Fibroblast of skin of back (primary cell): ENCODE data around the gene THSD4.

Experiments used
- DNase-seq: peaks from one replicate; pipeline ENCODE4 v3.0.0-alpha.2; 2013

Gene THSD4

DNA sequence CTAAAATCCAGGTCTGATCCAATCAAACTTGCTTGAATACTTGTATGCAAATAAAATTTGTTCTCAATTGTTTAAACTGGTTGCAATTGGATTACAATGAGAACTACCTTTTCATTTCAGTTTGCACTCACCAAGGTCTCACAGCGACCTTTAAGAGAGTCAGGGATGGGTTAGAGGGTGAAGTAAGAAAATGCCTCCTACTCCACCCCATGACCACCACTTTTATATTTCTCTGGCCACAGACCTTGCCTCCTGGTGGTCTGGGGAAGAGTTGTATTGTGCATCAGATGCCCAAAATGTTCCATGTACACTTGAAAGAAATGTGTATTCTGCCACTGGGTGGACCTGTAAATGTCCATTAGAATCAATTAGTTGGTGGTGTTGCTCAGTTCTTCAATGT lies 16.4 kb upstream of the THSD4 start:
- DNase-seq, result no peak

DNA sequence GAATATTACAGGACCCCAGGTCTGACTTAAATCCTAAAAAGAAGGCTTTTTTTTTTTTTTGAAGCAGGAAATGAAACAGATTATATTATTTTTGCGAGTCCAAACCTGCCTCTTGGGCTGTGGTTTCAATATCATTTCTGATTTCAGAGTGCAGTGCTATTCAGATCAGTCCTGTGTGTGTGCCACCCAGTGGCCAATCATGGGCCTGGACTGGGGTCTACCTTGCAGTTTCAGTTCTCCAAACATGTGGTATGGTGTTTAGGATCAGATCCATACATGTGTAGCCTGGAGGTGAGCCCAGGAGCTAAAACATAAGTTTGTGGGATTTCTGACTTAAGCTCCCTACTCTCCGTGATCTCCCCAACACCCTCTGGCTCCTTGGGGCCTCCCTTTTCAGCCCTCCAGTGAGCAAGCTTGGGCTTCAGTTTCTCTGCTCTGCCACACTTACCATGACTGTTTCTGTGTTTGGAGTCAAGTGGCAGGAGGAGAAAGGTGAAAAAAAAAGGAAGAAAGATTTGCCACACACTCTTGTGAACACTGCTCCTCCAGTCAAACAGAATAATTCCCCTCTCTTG lies 12.1 kb upstream of the THSD4 start:
- DNase-seq, result peak; percentile 60

DNA sequence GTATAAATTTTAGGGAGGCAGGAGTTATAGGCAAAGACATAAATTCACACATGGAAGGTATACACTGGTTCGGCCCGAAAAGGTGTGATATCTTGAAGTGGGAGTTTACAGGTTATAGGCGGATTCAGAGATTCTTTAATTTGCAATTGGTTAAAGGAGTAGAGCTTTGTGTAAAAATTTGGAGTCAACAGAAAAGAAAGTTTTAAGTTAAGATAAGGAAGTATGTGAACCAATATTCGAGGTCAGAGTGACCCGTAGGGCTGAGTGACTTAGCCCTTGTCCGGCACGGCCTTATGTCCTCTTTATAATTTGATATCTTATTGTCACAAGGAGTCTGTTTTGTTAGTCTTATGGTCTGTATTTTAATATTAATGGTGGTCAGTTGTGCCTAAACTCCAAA lies 10.6 kb upstream of the THSD4 start:
- DNase-seq, result no peak

DNA sequence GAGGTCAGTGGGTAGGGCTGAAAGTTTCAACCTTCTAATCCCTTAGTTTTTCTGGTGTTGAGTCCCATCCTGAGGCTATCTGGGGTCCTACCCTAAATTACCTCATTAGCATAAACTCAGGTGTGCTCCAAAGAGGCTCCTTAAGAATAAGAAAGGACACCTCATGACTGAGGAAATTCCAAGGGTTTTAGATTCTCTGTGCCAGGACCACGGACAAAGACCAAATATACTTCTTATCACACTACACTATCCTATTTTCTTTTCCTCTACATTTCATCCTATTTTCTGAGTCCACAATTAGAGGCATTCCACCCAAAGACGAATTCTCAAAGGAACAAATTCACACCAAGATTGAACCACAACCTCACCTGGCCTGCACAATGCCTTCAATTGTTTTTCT lies 9.8 kb upstream of the THSD4 start:
- DNase-seq, result no peak

DNA sequence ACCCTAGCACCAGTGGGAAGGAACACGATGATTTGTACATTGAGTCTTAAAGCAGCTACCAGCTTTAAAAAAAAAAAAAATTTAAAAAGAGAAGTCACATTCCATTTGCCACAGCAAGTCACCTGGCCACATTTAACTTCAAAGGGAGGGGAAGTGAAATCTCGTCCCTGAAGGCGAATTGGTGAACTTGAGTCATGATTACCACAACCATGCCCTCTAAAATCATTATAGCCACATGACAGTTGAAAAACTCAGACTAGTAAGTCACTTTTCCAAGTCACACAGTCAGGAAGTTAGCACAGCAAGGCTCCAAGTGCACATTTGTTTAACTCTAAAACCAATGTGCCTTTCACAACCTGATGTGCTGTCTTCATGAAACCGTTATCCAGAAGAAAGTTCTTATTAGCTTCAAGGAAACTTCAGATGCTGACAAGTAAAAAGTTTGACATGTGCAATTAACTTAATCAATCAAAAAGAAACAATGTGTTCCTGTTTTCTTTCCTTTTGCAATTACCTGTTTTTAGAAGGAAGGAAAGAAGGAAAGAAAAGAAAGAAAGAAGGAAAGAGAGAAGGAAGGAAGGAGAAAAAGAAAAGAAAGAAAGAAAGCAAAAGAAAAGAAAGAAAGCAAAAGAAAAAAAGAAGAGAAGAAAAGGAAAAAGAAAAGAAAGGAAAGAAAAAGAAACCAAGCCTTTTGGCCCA lies 8.3 kb upstream of the THSD4 start:
- no peak for DNase-seq

DNA sequence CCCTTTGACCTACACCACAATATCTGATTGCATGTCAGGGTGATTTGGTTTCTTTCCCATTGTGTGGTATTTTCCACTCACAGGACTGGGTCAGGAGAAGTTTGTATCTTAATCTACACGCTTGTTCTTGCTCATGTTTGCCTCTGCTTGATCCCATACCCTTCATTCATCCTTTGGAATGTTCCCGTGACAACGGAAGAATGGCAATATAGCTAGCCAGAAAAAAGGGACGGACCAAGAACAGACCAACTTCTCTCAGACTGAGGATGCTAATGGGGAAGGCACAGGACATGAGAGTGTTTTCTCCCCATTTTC lies 7.8 kb upstream of the THSD4 start:
- DNase-seq, result no peak

DNA sequence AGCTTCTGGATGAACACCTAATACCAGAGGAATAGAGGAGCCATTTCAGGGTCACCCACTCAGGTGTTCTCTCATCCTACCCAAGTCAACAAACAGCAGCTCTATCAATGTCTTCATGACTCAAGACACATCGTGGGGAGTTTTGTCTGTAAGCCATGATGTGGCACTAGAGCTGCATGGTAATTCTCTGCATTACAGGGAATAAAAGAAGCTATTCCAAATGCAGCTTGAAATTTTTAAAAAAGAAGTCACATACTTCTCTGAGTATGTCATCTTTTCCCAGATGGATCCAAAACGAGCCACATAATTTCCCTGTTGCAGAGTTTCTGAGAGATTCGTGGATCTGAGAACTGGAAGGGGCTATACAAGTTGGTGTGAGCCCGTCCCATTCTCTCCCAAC lies 6.1 kb upstream of the THSD4 start:
- peak; percentile 79 for DNase-seq

DNA sequence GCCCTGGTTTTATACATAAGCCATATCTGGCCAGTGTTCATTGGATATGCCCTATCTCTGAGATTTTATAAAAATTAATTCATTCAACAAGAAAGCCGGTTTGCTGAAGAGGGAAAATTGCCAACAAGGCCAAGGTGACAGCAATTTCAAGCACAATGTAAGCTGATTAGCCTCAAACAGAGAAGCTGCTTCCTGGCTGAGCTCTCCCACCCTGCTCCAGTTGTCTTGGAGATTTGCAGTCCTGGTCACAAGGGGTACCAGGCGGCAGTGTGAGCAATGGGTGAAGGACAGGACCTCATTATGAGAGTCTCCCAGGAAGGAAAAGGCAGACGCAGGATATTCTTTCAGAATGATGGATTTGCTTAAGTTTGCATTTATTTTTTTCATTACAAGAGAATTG lies 5.4 kb upstream of the THSD4 start:
- DNase-seq, result no peak

DNA sequence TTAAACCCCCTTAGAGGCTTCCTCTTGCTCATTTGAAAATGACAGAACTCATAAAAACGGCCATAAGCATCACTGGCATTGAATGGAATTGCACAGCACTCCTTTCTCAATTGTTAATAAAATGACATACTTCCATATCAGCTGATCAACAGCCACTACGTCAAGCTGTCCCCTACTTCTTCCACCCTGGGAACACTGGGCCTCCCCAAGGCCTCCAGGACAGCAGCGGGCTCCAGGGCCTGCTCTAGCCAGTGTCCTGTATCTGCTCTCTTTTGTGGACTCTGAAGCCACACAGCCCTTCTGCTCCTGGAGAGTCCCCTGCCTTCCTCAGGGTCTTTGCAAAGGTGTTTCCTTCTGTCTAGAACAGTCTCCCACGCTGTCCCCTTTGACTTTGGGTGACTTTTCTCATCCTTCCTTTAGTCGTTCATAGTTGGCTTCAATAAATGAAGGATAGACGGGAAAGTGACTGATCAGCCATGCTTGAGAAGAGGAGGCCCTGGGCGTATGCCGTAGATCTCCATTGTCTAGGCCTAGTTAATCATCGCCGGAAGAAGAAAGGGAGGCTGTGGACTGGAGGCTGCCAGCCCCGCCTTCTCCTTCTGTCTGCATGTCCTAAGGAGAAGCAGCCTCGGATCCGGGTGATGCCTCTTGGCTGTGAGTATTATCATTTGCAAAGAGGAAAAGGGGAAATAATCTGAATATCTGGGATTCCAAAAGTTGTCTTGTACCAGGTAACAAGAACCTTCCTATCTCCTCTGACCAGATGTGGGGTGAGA lies 4.7 kb upstream of the THSD4 start:
- DNase-seq, result no peak

DNA sequence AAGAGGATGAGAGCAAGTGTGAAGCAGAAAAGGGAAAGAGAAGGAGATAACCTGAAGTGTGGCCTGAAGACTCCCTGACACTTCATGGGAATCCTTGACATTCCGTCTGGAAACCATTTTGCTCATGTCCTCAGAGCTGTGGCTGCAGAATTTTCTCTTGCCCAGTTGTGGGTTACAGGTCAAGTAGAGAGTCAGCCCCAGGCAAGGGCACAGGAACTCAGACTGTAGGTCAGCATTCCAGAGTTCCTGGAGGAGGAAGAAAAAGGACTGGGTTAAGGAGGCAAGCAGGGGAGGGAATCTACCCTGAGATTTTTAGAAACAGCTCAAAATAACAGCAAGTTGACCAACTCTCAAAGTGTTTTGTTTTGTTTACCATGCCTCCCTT lies 4.1 kb upstream of the THSD4 start:
- DNase-seq, result no peak

DNA sequence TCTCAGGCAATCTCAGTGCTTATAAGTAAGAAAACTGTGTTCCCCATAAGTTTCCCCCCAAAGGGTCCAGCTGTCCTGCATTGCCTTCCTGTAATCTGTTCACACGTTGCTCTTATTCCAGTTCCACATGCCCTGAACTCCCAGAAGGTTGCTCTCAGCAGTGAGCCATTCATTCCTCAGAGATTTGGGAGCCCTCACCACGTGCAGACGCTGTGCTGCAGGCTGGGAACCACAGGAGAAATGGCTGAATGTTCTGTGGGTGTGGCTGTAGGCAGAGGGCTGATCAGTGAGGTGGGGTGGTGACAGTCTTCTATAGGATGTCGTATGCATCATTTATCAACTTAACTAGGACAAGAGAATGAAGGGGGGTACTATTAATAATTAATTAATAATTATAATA lies 3.3 kb upstream of the THSD4 start:
- DNase-seq, result no peak

DNA sequence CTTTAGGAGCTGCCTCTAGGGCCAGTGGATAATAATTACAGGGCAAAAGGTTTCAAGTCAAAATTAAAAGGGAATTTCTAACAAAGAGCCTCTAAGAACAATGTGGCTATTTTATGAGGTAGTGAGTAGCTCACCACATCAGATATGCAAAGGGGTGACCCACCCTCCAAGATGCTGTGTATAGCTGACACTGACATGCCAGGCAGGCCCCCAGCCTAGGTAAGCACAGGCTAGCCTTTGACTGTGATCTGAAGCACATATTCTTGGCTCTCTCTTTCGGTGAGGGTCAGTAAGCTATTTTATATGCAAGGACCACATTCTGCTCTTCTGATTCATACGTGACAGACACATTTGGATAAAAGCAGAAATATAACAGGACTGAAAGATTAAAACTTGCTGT lies 2.8 kb upstream of the THSD4 start:
- no peak for DNase-seq

DNA sequence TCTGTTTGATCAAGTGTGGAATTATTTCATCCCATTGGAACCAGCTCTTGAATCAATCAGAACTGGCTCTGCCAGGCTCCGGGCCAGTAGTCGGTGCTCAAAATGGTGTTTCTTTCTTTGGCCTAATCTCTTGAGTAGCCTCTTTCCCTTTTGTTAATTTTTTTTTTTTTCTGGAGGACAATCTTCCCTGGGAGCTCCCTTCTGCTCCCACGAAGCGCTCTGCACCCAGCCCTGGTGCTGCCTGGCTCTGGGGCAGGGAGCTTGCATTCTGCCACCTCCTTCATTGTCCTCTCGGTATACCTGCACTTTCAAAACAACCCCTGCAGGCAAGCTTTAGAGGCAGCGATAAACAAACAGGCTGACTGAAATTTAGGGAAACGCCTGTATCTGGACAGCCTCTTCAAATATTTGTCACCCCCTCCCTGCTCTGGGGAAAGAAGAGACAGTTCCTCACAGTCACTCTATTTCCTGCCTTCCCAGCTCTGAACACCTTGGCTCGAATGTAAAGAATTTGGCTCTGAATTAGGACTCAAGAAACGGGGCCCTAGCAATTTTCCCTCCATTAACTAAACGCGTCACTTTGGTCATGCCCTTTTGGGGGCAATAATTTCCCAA lies 1.1 kb upstream of the THSD4 start:
- DNase-seq, result no peak

DNA sequence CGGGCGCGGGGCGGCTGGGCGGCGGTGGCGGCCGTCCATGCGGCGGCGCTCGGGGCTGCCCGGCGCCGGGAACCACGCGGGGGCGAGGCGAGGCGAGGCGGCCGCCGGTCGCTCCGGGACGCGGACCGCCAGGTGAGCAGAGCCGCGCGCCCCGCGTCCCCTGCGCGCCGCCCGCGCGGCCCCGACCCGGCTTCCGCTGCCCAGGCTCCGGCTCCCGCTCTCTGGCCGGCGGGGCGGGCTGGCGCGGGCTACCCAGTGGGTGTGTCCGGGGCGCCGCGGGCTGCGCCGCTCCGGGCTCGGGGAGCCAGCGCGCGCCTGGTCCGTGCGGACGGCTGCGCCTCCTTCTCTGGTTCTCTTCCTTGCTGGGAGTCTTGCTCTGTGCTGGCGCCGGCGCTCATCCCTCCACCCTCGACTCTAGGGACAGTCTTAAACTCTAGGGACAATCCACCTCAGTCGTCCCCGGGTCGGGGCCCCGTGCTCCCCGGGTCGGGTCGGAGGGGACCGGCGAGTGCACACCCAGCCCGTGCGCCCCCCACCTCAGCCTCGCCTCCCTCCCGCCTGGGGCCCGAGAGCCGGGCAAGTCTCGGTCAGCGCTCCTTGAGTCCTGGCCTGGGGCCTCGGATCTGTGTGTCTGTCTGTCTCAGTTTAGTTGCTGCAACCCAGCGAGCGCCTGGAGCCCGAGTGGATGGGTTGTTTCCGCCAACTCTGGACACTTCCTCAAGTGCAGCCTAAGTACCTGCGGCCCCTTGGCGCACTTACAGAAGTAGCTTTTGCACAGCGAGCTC lies 488 bp downstream of the THSD4 start:
- DNase-seq, result peak; percentile 58

DNA sequence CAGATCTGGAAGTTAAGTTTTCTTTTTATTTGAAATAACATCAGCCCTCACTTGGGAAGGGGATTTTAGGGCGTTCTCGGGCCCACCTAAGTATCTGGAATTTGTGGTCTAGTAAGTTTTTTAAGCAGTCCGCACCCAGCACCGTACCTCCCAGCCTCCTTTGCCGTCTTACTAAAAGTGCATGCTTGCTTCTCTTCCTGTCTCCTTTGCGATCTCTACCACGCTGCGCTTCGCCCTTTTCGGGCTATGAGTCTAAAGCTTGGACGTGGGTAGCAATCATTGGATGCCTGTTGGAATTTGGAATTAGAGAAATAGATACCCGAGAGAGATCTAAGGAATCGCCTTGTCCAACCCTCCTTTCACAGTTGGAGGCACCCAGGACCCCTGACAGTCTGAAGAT lies 1.1 kb downstream of the THSD4 start:
- no peak for DNase-seq

DNA sequence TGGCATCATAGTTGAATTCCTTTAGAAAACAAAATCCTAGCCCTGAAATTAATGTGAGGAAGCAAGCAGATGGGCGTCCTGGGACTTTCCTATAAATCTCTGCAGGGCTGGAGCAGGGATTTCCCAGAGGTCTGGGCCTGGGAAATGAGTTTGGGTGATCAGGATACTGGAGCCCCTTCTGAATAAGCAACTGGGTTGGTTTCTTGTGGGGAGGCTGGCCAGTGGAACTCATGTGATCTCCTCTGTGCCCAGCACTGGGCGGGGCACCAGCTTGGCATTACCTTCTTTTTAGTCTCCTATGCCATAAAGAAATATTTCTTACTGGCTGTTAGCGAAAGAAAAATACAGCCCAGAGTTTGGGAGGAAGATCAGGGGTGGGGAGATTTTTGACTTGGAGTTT lies 1.7 kb downstream of the THSD4 start:
- no peak for DNase-seq

DNA sequence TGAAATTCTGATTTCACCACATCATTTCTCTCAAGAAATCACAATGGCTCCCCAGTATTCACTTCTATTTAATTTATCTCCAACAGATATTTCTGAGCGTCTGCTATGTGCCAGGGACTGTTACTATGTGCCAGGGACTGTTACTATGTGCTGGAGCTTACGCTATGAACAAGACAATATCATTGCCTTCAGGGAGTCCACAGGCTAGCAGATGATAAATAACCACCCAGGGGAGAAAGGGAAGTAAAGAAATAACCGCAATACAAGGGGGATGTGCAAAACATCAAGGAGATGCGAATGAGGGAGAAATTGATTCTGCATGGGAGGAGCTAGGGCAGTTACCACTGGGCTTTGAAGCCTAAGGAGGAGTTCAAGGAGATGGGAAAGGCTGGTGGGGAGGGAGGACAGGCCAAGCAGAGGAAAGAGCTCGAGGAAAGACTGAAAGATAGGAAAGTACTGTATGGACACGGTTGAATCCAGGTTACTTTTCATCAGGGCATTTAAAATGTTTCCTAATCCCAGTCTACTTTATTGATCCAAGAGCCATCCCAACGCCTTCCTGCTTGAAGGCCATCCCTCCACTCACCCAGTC lies 2.5 kb downstream of the THSD4 start:
- DNase-seq, result no peak

DNA sequence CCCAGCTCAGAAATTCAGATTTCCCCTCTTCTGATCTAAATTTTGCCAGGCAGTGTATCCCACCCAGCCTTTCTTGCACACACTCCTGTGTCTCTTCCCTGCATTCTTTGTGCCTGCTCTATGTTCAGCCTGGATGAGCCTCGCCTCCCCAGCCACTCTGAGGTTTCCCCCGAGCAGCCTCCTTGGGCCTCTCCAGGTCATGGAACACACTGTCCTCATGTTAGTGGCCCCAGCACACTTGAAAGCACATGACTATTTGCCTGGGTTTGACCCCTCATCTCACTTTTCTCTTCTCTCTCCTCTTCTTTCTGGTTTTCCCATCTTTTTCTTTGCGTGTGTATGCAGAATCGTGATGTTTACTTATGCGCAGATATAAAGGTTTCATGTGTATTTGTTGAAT lies 3.1 kb downstream of the THSD4 start:
- DNase-seq, result no peak

DNA sequence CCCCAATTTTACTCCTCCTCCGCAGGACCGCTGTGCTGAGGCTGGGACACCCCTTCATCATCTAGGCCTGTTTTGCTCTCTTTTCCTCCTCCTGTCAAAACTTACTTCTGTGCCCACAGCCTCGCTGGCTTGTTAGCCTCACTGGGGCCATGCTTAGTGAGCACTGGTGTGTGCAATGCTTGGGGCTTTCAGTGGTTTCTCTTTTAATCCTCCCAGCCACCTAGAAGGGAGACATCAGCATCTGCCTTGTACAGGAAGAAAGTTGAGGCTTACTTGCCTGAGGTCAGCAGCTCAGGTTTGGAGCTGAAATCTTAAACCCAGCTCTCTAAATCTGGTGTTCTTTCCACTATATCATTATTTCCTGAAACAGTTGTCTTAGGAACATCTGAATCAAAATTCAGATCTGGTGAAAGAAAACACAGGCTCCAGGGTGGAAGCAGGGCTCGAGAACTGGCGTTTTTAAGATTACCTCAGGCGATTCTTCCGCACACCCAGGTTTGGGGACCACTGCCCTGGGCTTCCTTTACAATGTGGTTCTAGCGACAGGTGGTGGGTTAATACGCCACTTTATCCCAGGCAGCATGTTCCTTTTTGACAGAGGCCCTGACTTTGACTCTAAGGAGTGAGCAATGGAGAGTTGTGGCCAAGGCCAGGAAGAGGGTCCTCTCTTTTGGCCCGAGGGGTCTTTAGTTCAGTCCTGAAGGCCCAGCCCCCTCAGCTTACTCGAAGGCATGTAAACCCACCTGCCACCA lies 3.8 kb downstream of the THSD4 start:
- no peak for DNase-seq

DNA sequence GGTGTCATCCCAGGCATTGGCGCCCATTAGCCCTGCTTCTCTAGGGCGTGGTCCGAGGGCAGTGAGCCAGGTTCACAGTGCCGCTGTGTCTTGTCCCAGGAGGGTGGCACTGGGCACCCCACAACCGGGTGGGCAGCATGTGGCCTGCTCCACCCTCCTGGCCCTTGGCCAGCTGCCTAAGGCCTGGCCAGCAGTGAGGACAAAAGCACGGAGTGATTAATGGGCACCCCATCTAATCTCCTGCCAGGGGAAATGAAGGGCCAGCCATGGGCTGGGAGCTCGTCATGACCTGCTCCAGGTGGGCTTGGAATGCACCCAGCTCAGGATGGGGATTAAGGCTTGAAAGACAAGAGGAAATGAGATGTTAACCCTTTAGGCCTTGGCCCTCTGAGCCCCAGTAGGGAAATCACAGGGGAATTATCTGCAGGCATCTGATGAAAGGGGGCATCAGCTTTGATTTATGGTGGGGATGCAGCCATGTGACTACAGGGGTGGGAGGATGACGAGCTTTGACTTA lies 5.2 kb downstream of the THSD4 start:
- DNase-seq, result no peak

DNA sequence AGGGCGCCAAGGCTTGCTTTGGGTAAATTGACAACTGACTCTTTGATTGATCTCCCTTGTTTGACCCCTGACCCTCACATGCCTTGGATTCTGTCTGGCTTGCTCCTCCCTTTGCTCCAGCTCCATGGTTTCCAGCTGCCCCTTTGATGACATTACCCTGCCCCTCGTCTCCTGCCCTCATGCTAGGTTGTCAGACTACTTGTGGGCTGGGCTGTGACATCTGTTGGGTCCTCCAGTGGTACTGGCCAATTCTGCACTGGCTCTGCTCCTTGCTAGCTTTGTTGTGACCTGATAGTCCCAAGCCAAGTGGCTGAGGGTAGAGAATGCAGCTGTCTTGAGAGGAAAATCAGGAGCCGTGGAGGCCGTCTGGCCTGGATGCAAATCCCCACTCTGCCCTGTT lies 6.2 kb downstream of the THSD4 start:
- no peak for DNase-seq
